Measurements from ENCODE around the gene CACUL1.

CACUL1 gene

DNA sequence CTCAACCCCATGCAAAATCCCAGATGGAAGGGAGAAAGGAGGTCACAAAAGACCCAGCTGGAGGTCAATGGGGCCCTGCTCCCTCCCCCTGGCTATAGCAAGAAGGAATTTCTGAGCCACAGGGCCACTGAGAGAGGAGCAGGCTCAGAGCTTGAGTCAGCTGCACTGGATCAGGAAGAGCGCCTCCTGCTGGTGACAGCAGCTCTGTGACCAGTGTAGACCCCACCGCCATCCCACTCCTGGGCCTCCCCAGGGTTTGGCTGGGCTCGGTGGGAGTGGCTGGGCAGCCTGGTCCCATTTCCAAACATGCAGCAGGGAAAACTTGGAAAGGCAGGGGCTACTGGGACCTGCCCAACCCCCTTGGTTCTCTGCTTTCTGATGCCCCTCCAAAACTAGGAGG lies 127.8 kb downstream of the CACUL1 start:
- Mint-ChIP-seq H3K27ac (no peak overlapping the region), H3K9me3 (ENCODE audit: low read depth) (no peaks in the 10 kb centered on the region), H3K36me3 (no peaks in the 10 kb centered on the region), H3K4me1 (ENCODE audit: low read depth) (peaks cover under 1% of the 10 kb centered on the region), H3K27me3 (no peaks in the 10 kb centered on the region), H3K4me3 (no peak overlapping the region)
